Measurements from ENCODE around the gene UBTFL1.
"Not testable (repeated sequence)": the region's sequence is repeated elsewhere in the genome, so short reads cannot be mapped to it uniquely, and the experiment has no call there.

Gene UBTFL1, protein sequence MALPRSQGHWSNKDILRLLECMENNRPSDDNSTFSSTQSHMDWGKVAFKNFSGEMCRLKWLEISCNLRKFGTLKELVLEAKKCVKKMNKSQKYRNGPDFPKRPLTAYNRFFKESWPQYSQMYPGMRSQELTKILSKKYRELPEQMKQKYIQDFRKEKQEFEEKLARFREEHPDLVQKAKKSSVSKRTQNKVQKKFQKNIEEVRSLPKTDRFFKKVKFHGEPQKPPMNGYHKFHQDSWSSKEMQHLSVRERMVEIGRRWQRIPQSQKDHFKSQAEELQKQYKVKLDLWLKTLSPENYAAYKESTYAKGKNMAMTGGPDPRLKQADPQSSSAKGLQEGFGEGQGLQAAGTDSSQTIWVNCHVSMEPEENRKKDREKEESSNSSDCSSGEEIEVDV

GRCh38 chr11:90085650-90086049 is at the start of gene UBTFL1:
Gene UBTFL1 (plus strand): TSS chr11:90085950. CDS start chr11:90085950, 0 bp downstream.
- DNase-seq, result not testable (repeated sequence)

DNA sequence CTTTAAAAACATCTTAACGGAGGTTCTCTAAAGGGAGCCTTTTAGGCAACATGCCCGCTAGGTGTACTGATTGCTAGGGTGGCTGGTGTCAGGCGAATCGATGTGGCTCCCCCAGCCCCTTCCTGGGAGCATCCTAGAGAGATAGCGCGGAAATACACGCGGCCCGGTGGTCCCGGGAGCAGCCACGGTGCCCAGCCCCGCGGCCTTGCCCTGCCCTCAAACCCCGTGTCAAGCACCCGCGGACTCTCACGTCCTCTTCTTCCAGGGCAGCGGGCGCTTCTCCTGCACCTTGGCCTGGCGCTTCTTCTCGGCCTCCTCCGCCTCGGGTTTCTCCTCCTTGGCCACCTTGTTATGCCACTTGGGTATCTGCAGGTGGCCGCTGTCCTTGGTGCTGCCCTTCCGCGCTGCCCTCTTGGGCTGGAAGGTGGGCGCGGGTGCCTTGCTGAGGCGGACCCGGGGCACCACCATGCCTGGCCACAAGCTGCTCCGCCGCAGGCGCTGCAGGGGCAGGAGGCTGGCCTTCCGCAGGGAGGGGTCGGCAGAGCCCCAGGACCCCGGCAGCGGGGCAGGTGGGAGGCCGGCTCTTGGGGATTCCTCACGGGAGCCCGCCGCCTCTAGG is 34.0 kb upstream of the UBTFL1 start:
- not testable (repeated sequence) for DNase-seq

DNA sequence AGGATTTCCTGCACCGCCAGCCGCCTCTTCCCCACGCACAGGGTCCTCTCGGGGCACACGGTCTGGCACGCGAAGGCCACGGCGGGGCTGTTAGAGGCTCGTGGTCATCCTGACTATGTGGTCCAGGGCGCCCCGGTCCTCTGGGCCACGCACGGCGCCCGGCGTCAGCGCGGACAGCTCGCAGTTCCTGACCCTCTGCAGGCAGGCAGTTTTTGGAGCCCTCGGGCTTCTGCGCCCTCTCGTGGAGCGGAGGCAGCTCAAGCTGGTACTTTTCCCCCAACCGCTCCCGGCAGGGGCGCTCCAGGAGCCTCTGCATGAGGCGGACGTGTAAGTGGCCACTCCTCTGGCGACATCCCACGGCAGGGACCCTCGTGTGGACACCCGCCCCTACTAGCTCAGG is 33.4 kb upstream of the UBTFL1 start:
- not testable (repeated sequence) for DNase-seq

- not testable (repeated sequence) for DNase-seq
Observed at GRCh38 chr11:90053545-90053944, 32.2 kb upstream of the UBTFL1 start.

DNA sequence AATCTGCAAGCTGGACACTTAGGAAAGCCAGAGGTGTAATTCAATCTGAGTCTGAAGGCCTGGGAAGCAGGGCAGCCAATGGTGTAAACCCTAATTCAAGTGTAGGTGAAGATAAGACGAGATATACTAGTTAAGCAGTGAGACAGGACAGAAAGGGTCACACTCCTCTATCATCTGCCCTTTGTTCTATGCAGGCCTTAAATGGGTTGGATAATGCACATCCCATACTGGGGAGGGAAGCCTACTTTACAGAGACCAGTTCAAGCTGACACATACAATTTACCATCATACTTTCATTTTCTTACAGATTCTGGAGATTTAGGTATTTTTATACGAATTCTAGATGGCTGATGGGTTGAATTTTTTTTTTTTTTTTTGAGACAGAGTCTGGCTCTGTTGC is 3.0 kb downstream of the UBTFL1 start:
- DNase-seq, result not testable (repeated sequence)

DNA sequence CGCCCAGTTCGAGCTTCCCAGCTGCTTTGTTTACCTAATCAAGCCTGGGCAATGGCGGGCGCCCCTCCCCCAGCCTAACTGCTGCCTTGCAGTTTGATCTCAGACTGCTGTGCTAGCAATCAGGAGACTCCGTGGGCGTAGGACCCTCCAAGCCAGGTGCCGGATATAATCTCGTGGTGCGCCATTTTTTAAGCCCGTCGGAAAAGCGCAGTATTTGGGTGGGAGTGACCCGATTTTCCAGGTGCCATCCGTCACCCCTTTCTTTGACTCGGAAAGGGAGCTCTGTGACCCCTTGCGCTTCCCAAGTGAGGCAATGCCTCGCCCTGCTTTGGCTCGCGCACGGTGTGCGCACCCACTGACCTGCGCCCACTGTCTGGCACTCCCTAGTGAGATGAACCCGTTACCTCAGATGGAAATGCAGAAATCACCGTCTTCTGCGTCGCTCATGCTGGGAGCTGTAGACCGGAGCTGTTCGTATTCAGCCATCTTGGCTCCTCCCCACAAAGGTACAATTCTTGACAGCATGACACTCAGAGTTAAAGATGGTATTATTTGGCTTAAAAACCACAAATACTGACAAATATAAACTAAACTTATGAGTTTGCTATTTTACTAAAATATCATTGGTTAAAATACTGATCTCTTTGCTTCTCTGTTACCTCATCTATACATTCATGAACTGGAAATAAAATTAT is 9.6 kb downstream of the UBTFL1 start:
- not testable (repeated sequence) for DNase-seq

- not testable (repeated sequence) for DNase-seq
Observed at GRCh38 chr11:90098261-90098660, 12.5 kb downstream of the UBTFL1 start.

GRCh38 chr11:90100431-90100830 is 14.7 kb downstream of the UBTFL1 start:
- no peak for DNase-seq

- no peak for DNase-seq
Observed at GRCh38 chr11:90113541-90113940, 27.8 kb downstream of the UBTFL1 start.

- no peak for DNase-seq
Observed at GRCh38 chr11:90120191-90120590, 34.4 kb downstream of the UBTFL1 start.

- no peak for DNase-seq
Observed at GRCh38 chr11:90124371-90124770, 38.6 kb downstream of the UBTFL1 start.

- DNase-seq, result no peak
Observed at GRCh38 chr11:90124946-90125345, 39.2 kb downstream of the UBTFL1 start.

DNA sequence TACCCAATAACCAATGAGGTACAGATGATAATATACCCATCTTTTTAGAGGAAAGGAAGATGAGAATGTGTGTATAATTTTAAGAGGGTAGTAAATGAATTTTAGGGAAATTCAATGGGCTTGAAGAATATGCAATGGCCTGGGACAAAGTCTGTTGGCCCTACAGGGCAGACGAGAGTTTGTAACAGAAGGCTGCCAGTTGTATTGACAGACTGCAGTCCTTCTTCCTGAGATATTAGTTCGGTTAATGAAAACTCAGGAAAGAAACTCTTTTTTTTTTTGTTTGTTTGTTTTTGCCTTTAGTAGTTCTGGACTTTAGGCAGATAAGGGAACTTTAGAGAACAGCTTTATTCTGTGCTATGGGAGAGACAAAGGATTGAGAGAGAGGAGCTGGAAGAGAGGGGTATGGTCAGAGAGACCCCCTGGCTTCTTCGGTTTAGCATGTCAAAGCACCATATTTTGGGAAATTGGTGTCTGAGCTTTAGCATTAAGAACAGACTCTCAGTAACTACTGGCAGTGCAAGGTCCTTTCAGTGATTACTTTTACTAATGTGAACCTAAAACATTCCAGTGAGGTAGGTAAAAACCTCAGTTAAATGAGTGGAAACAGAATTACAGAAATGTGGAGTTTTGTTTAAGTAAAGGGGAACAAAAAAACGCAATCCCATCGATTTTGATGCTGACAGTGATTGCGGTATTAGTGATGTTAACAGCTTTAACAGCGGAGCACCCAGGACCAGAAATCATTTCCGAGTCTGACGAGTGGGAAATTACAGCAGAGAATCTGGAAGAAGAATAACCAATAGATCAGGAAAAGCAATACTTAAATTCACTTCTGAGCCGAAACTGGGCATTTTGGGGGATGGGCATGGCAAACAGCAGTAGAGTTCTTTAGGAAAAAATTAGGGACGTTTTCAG is 48.1 kb downstream of the UBTFL1 start:
- DNase-seq, result no peak

GRCh38 chr11:90134478-90135003 is 48.8 kb downstream of the UBTFL1 start, which contains the start of gene NAALAD2:
Gene NAALAD2 (plus strand): TSS chr11:90134663. CDS start chr11:90134759, 96 bp downstream.
- DNase-seq, result peak; percentile 68

- DNase-seq, result no peak
Observed at GRCh38 chr11:90135016-90135415, 49.3 kb downstream of the UBTFL1 start.
